Measurements from ENCODE around the gene SLC36A2.

The SLC36A2 gene

GRCh38 chr5:151347369-151347768, at the start of gene SLC36A2:
SLC36A2 (minus strand) TSS chr5:151347559; CDS start chr5:151347460, 99 bp downstream.
- Histone ChIP-seq H3K36me3 (ENCODE audit: control insufficient read depth in 2 of 2, insufficient read depth in 1 of 2, low read length in 2 of 2) (no peaks in the 10 kb centered on the region), H3K9me3 (ENCODE audit: control insufficient read depth, insufficient read depth, low read depth, low read length) (no peaks in the 10 kb centered on the region), H3K4me3 (ENCODE audit: low read depth, low read length) (no peak within 1 kb of the TSS), H3K4me1 (ENCODE audit: control insufficient read depth, insufficient read depth, low read length) (no peaks in the 10 kb centered on the region), H3K27ac (ENCODE audit: extremely low read depth, low read depth, low read length) (no peak within 1 kb of the TSS)
- ChIA-PET CTCF (no interaction called here), POLR2A (no interaction called here)
- TF ChIP-seq ZNF350 (tag by site-specific recombination; IDR thresholded peaks at IDR 0.05) (no peak), ZNF837 (tag by site-specific recombination; IDR thresholded peaks at IDR 0.05) (no peak), PATZ1 (tag by site-specific recombination; IDR thresholded peaks at IDR 0.05) (no peak), ZSCAN23 (tag by site-specific recombination; IDR thresholded peaks at IDR 0.05) (no peak), IKZF3 (tag by site-specific recombination; IDR thresholded peaks at IDR 0.05) (no peak), MZF1 (tag by site-specific recombination; IDR thresholded peaks at IDR 0.05; ENCODE audit: borderline replicate concordance) (no peak), REST (tag by site-specific recombination; IDR thresholded peaks at IDR 0.05) (no peak), ZNF830 (tag by site-specific recombination; IDR thresholded peaks at IDR 0.05; ENCODE audit: low read depth) (no peak), ZIC2 (tag by site-specific recombination; IDR thresholded peaks at IDR 0.05) (no peak), ZNF571 (tag by site-specific recombination; IDR thresholded peaks at IDR 0.05) (no peak), KLF9 (tag by site-specific recombination; IDR thresholded peaks at IDR 0.05; ENCODE audit: low read depth) (no peak), ZNF792 (tag by site-specific recombination; IDR thresholded peaks at IDR 0.05) (no peak), ZBTB48 (tag by site-specific recombination; IDR thresholded peaks at IDR 0.05) (no peak), ZNF473 (tag by site-specific recombination; IDR thresholded peaks at IDR 0.05) (no peak), ZNF184 (tag by site-specific recombination; IDR thresholded peaks at IDR 0.05) (no peak), ZNF776 (tag by site-specific recombination; IDR thresholded peaks at IDR 0.05; ENCODE audit: borderline replicate concordance) (no peak), ZNF112 (tag by site-specific recombination; IDR thresholded peaks at IDR 0.05) (no peak), GLI2 (tag by site-specific recombination; IDR thresholded peaks at IDR 0.05; ENCODE audit: borderline replicate concordance, low read depth) (no peak)

GRCh38 chr5:151388960-151389359, 41.6 kb upstream of the SLC36A2 start:
- no peak overlapping the region for H3K27ac ChIP-seq (ENCODE audit: extremely low read depth, low read depth, low read length)
- H3K36me3 ChIP-seq (ENCODE audit: control insufficient read depth in 2 of 2, insufficient read depth in 1 of 2, low read length in 2 of 2): no peaks in the 10 kb centered on the region
- H3K9me3 ChIP-seq (ENCODE audit: control insufficient read depth, insufficient read depth, low read depth, low read length): no peaks in the 10 kb centered on the region
- ChIA-PET POLR2A (no interaction called here), CTCF (no interaction called here)
- H3K4me1 ChIP-seq (ENCODE audit: control insufficient read depth, insufficient read depth, low read length): no peaks in the 10 kb centered on the region
- no peak overlapping the region for H3K4me3 ChIP-seq (ENCODE audit: low read depth, low read length)
- TF ChIP-seq ZNF529 (tag by site-specific recombination; IDR thresholded peaks at IDR 0.05; ENCODE audit: insufficient replicate concordance): no peak
- TF ChIP-seq PBX3 (CRISPR knock-in tag; IDR thresholded peaks at IDR 0.05): no peak
- TF ChIP-seq PRDM2 (tag by site-specific recombination; IDR thresholded peaks at IDR 0.05; ENCODE audit: borderline replicate concordance): no peak
- no peak for TF ChIP-seq ZNF302 (tag by site-specific recombination; IDR thresholded peaks at IDR 0.05; ENCODE audit: low read depth)
- TF ChIP-seq ZNF704 (tag by site-specific recombination; IDR thresholded peaks at IDR 0.05): no peak

All from HEK293 (cell line).